Activated T-cell treated with anti-CD3 and anti-CD28 coated beads, Interleukin-2, amount 50 U/mL, for 24 hours (primary cell): ENCODE data around the gene ICAM1.

Experiments used
- DNase-seq: peaks from one replicate; pipeline ENCODE4 v3.0.0-alpha.2; 2020
- H3K27ac Mint-ChIP-seq: 2 replicates; pipeline ENCODE4 v1.8.0; 2020; ENCODE audit warnings: mild to moderate bottlenecking, mixed read lengths
- H3K27me3 Mint-ChIP-seq: 2 replicates; pipeline ENCODE4 v1.8.0; 2020; ENCODE audit warnings: mixed read lengths
- H3K36me3 Mint-ChIP-seq: 2 replicates; pipeline ENCODE4 v1.8.0; 2020; ENCODE audit warnings: low read depth, mixed read lengths
- H3K4me1 Mint-ChIP-seq: 2 replicates; pipeline ENCODE4 v1.8.0; 2020; ENCODE audit warnings: low read depth, mixed read lengths
- H3K4me3 Mint-ChIP-seq: 2 replicates; pipeline ENCODE4 v1.8.0; 2020; ENCODE audit warnings: mild to moderate bottlenecking, moderate library complexity, mixed read lengths
- H3K9me3 Mint-ChIP-seq: 2 replicates; pipeline ENCODE4 v1.8.0; 2020; ENCODE audit warnings: mixed read lengths

Gene ICAM1

GRCh38 chr19:10256970-10257615 lies 13.8 kb upstream of the ICAM1 start:
- Mint-ChIP-seq H3K4me3 (no peak overlapping the region), H3K9me3 (no peaks in the 10 kb centered on the region), H3K4me1 (peaks cover 53% of the 10 kb centered on the region), H3K36me3 (peaks cover 80% of the 10 kb centered on the region), H3K27me3 (no peaks in the 10 kb centered on the region), H3K27ac (no peak overlapping the region)
- DNase-seq = no peak

- H3K9me3 Mint-ChIP-seq = no peaks in the 10 kb centered on the region
- no peak overlapping the region for H3K4me3 Mint-ChIP-seq
- no peak for DNase-seq
- H3K36me3 Mint-ChIP-seq = peaks cover 69% of the 10 kb centered on the region
- H3K27ac Mint-ChIP-seq = peak overlapping the region; percentile 91
- peaks cover 47% of the 10 kb centered on the region for H3K4me1 Mint-ChIP-seq
- no peaks in the 10 kb centered on the region for H3K27me3 Mint-ChIP-seq
Measured at GRCh38 chr19:10258080-10258710, 12.7 kb upstream of the ICAM1 start.

- H3K27ac Mint-ChIP-seq = peak overlapping the region; percentile 95
- peaks cover 57% of the 10 kb centered on the region for H3K36me3 Mint-ChIP-seq
- H3K9me3 Mint-ChIP-seq = no peaks in the 10 kb centered on the region
- H3K4me3 Mint-ChIP-seq = peak overlapping the region; percentile 57
- H3K4me1 Mint-ChIP-seq = peaks cover 37% of the 10 kb centered on the region
- DNase-seq = peak; percentile 89
- H3K27me3 Mint-ChIP-seq = no peaks in the 10 kb centered on the region
Measured at GRCh38 chr19:10259162-10259905, 11.6 kb upstream of the ICAM1 start.

- Mint-ChIP-seq H3K27ac (peak overlapping the region; percentile 95), H3K4me1 (peaks cover 33% of the 10 kb centered on the region), H3K36me3 (peaks cover 49% of the 10 kb centered on the region), H3K9me3 (no peaks in the 10 kb centered on the region), H3K4me3 (peak overlapping the region; percentile 57), H3K27me3 (no peaks in the 10 kb centered on the region)
- DNase-seq = peak; percentile 77
Measured at GRCh38 chr19:10260141-10260584, 10.8 kb upstream of the ICAM1 start.

- H3K4me1 Mint-ChIP-seq = peaks cover 30% of the 10 kb centered on the region
- H3K9me3 Mint-ChIP-seq = no peaks in the 10 kb centered on the region
- no peak for DNase-seq
- H3K4me3 Mint-ChIP-seq = no peak overlapping the region
- H3K36me3 Mint-ChIP-seq = peaks cover 24% of the 10 kb centered on the region
- H3K27me3 Mint-ChIP-seq = no peaks in the 10 kb centered on the region
- H3K27ac Mint-ChIP-seq = no peak overlapping the region
Measured at GRCh38 chr19:10262771-10263170, 8.1 kb upstream of the ICAM1 start.

GRCh38 chr19:10266706-10267105 lies 4.2 kb upstream of the ICAM1 start:
- no peak for DNase-seq
- Mint-ChIP-seq H3K27me3 (no peaks in the 10 kb centered on the region), H3K27ac (no peak overlapping the region), H3K4me3 (no peak overlapping the region), H3K4me1 (peaks cover 22% of the 10 kb centered on the region), H3K36me3 (peaks cover 8% of the 10 kb centered on the region), H3K9me3 (no peaks in the 10 kb centered on the region)

GRCh38 chr19:10268071-10268470 lies 2.8 kb upstream of the ICAM1 start:
- no peak for DNase-seq
- no peak overlapping the region for H3K27ac Mint-ChIP-seq
- no peak overlapping the region for H3K4me3 Mint-ChIP-seq
- no peaks in the 10 kb centered on the region for H3K9me3 Mint-ChIP-seq
- peaks cover 33% of the 10 kb centered on the region for H3K4me1 Mint-ChIP-seq
- H3K27me3 Mint-ChIP-seq = no peaks in the 10 kb centered on the region
- H3K36me3 Mint-ChIP-seq = peaks cover 19% of the 10 kb centered on the region

- Mint-ChIP-seq H3K4me3 (peak overlapping the region; percentile 86), H3K27ac (peak overlapping the region; percentile 97)
Measured at GRCh38 chr19:10269333-10270179, 1.4 kb upstream of the ICAM1 start.

GRCh38 chr19:10270180-10270615 lies 722 bp upstream of the ICAM1 start:
- Mint-ChIP-seq H3K4me3 (peak overlapping the region; percentile 86), H3K27me3 (no peaks in the 10 kb centered on the region), H3K36me3 (peaks cover 34% of the 10 kb centered on the region), H3K4me1 (peaks cover 42% of the 10 kb centered on the region), H3K27ac (peak overlapping the region; percentile 97), H3K9me3 (no peaks in the 10 kb centered on the region)
- peak; percentile 81 for DNase-seq

More at GRCh38 chr19:10269333-10270179, 1.4 kb upstream of the ICAM1 start:
- DNase-seq = peak; percentile 93
- Mint-ChIP-seq H3K36me3 (peaks cover 27% of the 10 kb centered on the region), H3K27me3 (no peaks in the 10 kb centered on the region), H3K9me3 (no peaks in the 10 kb centered on the region), H3K4me1 (peaks cover 37% of the 10 kb centered on the region)

GRCh38 chr19:10271543-10272086 lies 695 bp downstream of the ICAM1 start:
- peak; percentile 64 for DNase-seq
- Mint-ChIP-seq H3K4me3 (peak overlapping the region; percentile 86), H3K27ac (peak overlapping the region; percentile 97), H3K4me1 (peaks cover 42% of the 10 kb centered on the region), H3K27me3 (no peaks in the 10 kb centered on the region), H3K36me3 (peaks cover 38% of the 10 kb centered on the region), H3K9me3 (no peaks in the 10 kb centered on the region)

- DNase-seq = no peak
- H3K4me1 Mint-ChIP-seq = peaks cover 51% of the 10 kb centered on the region
- no peak overlapping the region for H3K4me3 Mint-ChIP-seq
- peak overlapping the region; percentile 65 for H3K27ac Mint-ChIP-seq
- H3K36me3 Mint-ChIP-seq = peaks cover 66% of the 10 kb centered on the region
- no peaks in the 10 kb centered on the region for H3K27me3 Mint-ChIP-seq
- no peaks in the 10 kb centered on the region for H3K9me3 Mint-ChIP-seq
Measured at GRCh38 chr19:10274589-10274988, 3.7 kb downstream of the ICAM1 start.

GRCh38 chr19:10277795-10278589 lies 7.1 kb downstream of the ICAM1 start:
- no peak overlapping the region for H3K27ac Mint-ChIP-seq
- DNase-seq = no peak
- no peaks in the 10 kb centered on the region for H3K9me3 Mint-ChIP-seq
- no peak overlapping the region for H3K4me3 Mint-ChIP-seq
- no peaks in the 10 kb centered on the region for H3K27me3 Mint-ChIP-seq
- peaks cover 26% of the 10 kb centered on the region for H3K4me1 Mint-ChIP-seq
- H3K36me3 Mint-ChIP-seq = peaks cover 66% of the 10 kb centered on the region

- no peaks in the 10 kb centered on the region for H3K27me3 Mint-ChIP-seq
- H3K4me3 Mint-ChIP-seq = no peak overlapping the region
- H3K9me3 Mint-ChIP-seq = no peaks in the 10 kb centered on the region
- no peak for DNase-seq
- no peak overlapping the region for H3K27ac Mint-ChIP-seq
- peaks cover 25% of the 10 kb centered on the region for H3K4me1 Mint-ChIP-seq
- H3K36me3 Mint-ChIP-seq = peaks cover 73% of the 10 kb centered on the region
Measured at GRCh38 chr19:10278935-10279334, 8.0 kb downstream of the ICAM1 start.
